Heart left ventricle (tissue), 16 donors: ENCODE data around the gene AP1G2. TPM values are rescaled to one million over a fixed set of nuclear protein-coding genes. Genes with fewer than 3 reads are reported as not detected.

ENCODE experiments used
- ATAC-seq, 4 donors: fragments of 200-7000 bp; cut with Tn5 transposase; one replicate each; pipeline ENCODE4 v1.9.1; 2020 to 2022; ENCODE audit warnings: moderate library complexity in 4 of 4, mild to moderate bottlenecking in 3 of 4, moderate number of reproducible peaks in 1 of 4
- DNase-seq, 5 donors: peaks; one replicate each; pipeline ENCODE4 v3.0.0-alpha.2; 2020
- H3K27ac ChIP-seq, 12 donors: fragments of 200-600 bp; sonication (generic) in 4 of 12; one replicate each; pipeline versions ENCODE4 v1.5.0 to v1.8.0; 2016 to 2022; ENCODE audit warnings: mild to moderate bottlenecking in 2 of 12
- H3K27me3 ChIP-seq, 9 donors: fragments of 200-600 bp; sonication (generic) in 2 of 9; one replicate each; pipeline versions ENCODE4 v1.5.1 to v1.8.0; 2016 to 2022; ENCODE audit warnings: mild to moderate bottlenecking in 3 of 9
- H3K36me3 ChIP-seq, 9 donors: fragments of 200-600 bp; sonication (generic) in 2 of 9; one replicate each; pipeline versions ENCODE4 v1.5.0 to v1.8.0; 2018 to 2022; ENCODE audit warnings: mild to moderate bottlenecking in 2 of 9
- H3K4me1 ChIP-seq, 12 donors: fragments of 200-600 bp; sonication (generic) in 4 of 12; one replicate each; pipeline versions ENCODE4 v1.5.0 to v1.8.0; 2016 to 2022; ENCODE audit warnings: mild to moderate bottlenecking in 3 of 12
- H3K4me3 ChIP-seq, 12 donors: fragments of 200-600 bp; sonication (generic) in 4 of 12; one replicate each; pipeline versions ENCODE4 v1.5.0 to v1.8.0; 2017 to 2022; ENCODE audit warnings: mild to moderate bottlenecking in 9 of 12, moderate library complexity in 4 of 12
- H3K9me3 ChIP-seq, 12 donors: fragments of 200-600 bp; sonication (generic) in 4 of 12; one replicate each; pipeline versions ENCODE4 v1.5.0 to v1.8.0; 2016 to 2022; ENCODE audit warnings: mild to moderate bottlenecking in 1 of 12
- POLR2A ChIP-seq, 2 donors: fragments of 450-650 bp; IDR thresholded peaks; one replicate each; pipeline ENCODE4 v1.6.1; 2017; ENCODE audit warnings: antibody characterized with exemption in 2 of 2, mild to moderate bottlenecking in 2 of 2, moderate library complexity in 2 of 2
- WGBS, 4 donors: extraction: QIAGEN DNeasy Blood & Tissue Kit in 2 of 4; methylation state at CpG; one replicate each; pipeline versions ENCODE4 v1.1.5 to v1.1.7; 2013 to 2018; 5-methylcytosine and 5-hydroxymethylcytosine counted together
- intact Hi-C, 10 donors: fragments of 100-400 bp; cut with DNase I; formaldehyde crosslinking; loops; one replicate each; pipeline versions ENCODE4 v1.11.1 to v1.14.2; 2022
- polyA plus RNA-seq, 2 donors: library from polyadenylated mRNA; stranded (reverse); fragments of 200-250 nt; gene quantifications; one replicate each; pipeline ENCODE4 v1.2.3, GENCODE V29; 2013
- total RNA-seq, 9 donors: library from RNA; depleted of rRNA in 2 of 9; stranded (reverse); fragments of >200 nt in 2 of 9; fragmentation: NEBNext Ultra II Directional in 3 of 9; extraction: Animal tissue kit (Norgen Biotek cat#: 25700) in 3 of 9; gene quantifications; one replicate each; pipeline versions ENCODE4 v1.1.0 to v1.2.4, GENCODE V29; 2016 to 2023
- TF ChIP-seq, protein P1 (sequence below), 12 donors: fragments of 200-600 bp; sonication (generic) in 4 of 12; IDR thresholded peaks; one replicate each; pipeline versions ENCODE4 v1.5.0 to v1.8.0; 2018 to 2022; ENCODE audit warnings: antibody characterized with exemption in 12 of 12, mild to moderate bottlenecking in 5 of 12
- donor health status: ischemic (EF 13 %, LVEDD 7.1; RV severe dilation, severe dysfunction).
- donor health status: healthy with polysubstance abuse.
- donor health status: DM: no; HTN: yes; CAD: no.
- donor health status: DM: no; HTN: no; CAD: no.
- donor health status: ischemic (EF 25% LVEDD 6.9; RV normal size, moderate dysfunction).
- donor health status: ischemic (EF 25% LVEDD 5.7; RV mildly dilated, moderate dysfunction).
- donor health status: healthy.
- donor health status: DM: yes; HTN: yes; CAD: no.
- donor health status: ischemic (EF 35%, LVEDD 5.7; RV mildly dilated, moderate dysfunction).
- donor health status: nonischemic (EF 11% LVEDD 7.7; RV severe dilation, severe dysfunction).
- donor health status: DM: yes; HTN: yes; CAD: no.
- donor health status: PGD.
- donor health status: ischemic (EF 29% LVEDD 5.4; RV normal size, mild dysfunction).
- donor health status: nonischemic (EF 23%, LVEDD 6.1; RV moderate dilation, normal function).

Gene AP1G2
- total and polyA plus RNA-seq, 11 donors = 7.2 to 33.8 (median 11.6) TPM

DNA sequence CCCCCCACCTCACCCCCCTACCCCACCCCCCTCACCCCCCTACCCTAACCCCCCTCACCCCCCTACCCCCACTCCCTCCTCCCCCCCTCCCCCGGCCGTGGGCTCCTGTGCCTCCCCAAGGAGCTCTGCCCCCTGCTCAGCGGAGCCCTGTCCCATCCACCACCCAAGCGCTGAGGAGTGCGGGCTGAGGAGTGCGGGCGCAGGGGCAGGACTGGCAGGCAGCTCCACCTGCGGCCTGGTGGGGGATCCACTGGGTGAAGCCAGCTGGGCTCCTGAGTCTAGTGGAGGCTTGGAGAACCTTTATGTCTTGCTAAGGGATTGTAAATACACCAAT is 13.3 kb upstream of the AP1G2 start:
- H3K27ac ChIP-seq = no peak overlapping the region
- peaks cover 0 to 18% (median 7%) of the 10 kb centered on the region in 12 donors for H3K4me1 ChIP-seq
- DNase-seq = no peak
- peaks cover 20 to 56% (median 33%) of the 10 kb centered on the region in 9 donors for H3K27me3 ChIP-seq
- intact Hi-C loops = no loop called here
- H3K9me3 ChIP-seq = no peaks in the 10 kb centered on the region
- ATAC-seq = no peak
- no peaks in the 10 kb centered on the region for H3K36me3 ChIP-seq
- H3K4me3 ChIP-seq = no peak overlapping the region
- no peak for TF ChIP-seq POLR2A (IDR thresholded peaks at IDR 0.05)
- TF ChIP-seq, protein P1, sequence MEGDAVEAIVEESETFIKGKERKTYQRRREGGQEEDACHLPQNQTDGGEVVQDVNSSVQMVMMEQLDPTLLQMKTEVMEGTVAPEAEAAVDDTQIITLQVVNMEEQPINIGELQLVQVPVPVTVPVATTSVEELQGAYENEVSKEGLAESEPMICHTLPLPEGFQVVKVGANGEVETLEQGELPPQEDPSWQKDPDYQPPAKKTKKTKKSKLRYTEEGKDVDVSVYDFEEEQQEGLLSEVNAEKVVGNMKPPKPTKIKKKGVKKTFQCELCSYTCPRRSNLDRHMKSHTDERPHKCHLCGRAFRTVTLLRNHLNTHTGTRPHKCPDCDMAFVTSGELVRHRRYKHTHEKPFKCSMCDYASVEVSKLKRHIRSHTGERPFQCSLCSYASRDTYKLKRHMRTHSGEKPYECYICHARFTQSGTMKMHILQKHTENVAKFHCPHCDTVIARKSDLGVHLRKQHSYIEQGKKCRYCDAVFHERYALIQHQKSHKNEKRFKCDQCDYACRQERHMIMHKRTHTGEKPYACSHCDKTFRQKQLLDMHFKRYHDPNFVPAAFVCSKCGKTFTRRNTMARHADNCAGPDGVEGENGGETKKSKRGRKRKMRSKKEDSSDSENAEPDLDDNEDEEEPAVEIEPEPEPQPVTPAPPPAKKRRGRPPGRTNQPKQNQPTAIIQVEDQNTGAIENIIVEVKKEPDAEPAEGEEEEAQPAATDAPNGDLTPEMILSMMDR (IDR thresholded peaks at IDR 0.05) = no peak
- WGBS, 4 donors = 70 to 91% (median 84%) methylated on average over 3 to 8 of the region's 8 CpGs; no CpG with 5 or more reads in 1 of the 4 donors

DNA sequence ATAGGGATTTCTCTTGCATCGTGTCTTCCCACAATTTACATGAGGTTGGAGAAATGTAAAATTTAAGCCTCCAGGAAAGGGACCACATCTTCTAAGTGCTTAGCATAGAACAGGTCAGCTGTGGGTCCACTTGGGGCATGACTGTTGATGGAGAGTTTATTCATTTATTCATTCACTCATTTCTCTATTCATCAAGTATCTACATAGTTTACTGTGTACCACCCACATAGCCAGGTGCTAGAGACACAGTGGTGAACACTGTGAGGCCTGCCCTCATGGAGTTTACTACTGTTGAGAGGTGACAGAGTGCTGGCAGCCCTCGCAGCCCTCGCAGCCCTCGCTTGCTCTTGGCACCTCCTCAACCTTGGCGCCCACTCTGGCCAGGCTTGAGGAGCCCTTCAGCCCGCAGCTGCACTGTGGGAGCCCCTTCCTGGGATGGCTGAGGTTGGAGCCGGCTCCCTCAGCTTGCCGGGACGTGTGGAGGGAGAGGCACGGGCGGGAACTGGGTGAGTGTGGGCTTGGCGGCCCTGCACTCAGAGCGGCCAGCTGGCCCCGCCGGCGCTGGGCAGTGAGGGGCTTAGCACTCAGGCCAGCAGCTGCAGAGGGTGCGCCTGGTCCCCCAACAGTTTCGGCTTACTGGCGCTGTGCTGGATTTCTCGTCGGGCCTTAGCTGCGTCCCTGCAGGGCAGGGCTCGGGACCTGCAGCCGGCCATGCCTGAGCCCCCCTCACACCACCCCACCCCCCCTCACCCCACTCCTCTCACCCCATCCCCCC is 12.7 kb upstream of the AP1G2 start:
- peaks cover 26 to 62% (median 39%) of the 10 kb centered on the region in 9 donors for H3K27me3 ChIP-seq

DNA sequence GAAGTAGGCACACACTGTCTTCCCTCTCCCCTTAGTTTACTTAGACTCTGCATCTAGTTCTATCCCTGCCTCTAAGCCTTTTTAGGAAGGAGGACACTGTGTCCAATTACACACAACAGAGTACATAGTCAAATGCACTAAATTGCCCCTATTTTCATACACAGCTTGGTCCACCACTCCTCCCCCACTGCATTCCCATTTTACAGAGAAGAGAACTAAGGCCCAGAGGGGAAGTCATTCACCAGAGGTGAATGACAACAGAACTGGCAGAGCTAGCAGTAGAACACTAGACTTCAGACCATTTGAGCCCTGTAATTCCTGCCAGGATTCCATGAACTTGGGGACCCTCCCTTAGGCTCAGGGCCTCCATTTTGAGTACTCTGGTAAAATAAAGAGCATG is 12.1 kb upstream of the AP1G2 start:
- DNase-seq (no peak), ATAC-seq (no peak)
- no peak overlapping the region for H3K4me3 ChIP-seq
- H3K4me1 ChIP-seq = peaks cover 0 to 19% (median 7%) of the 10 kb centered on the region in 12 donors
- H3K27me3 ChIP-seq = peaks cover 27 to 68% (median 40%) of the 10 kb centered on the region in 9 donors
- H3K27ac ChIP-seq = no peak overlapping the region
- H3K9me3 ChIP-seq = no peaks in the 10 kb centered on the region
- intact Hi-C loops = no loop called here
- TF ChIP-seq, protein P1 (IDR thresholded peaks at IDR 0.05) = no peak
- TF ChIP-seq POLR2A (IDR thresholded peaks at IDR 0.05) = no peak
- no peaks in the 10 kb centered on the region for H3K36me3 ChIP-seq

More for the DNA sequence above, 12.7 kb upstream of the AP1G2 start:
- DNase-seq (no peak), ATAC-seq (no peak)
- Histone ChIP-seq H3K4me3 (no peak overlapping the region), H3K36me3 (no peaks in the 10 kb centered on the region), H3K4me1 (peaks cover 0 to 19% (median 7%) of the 10 kb centered on the region in 12 donors), H3K9me3 (no peaks in the 10 kb centered on the region), H3K27ac (no peak overlapping the region)
- 90 to 93% (median 91%) methylated on average over 18 to 24 of the region's 24 CpGs for WGBS, 4 donors
- no peak for TF ChIP-seq POLR2A (IDR thresholded peaks at IDR 0.05)
- TF ChIP-seq, protein P1 (IDR thresholded peaks at IDR 0.05) = no peak
- intact Hi-C loops = no loop called here

DNA sequence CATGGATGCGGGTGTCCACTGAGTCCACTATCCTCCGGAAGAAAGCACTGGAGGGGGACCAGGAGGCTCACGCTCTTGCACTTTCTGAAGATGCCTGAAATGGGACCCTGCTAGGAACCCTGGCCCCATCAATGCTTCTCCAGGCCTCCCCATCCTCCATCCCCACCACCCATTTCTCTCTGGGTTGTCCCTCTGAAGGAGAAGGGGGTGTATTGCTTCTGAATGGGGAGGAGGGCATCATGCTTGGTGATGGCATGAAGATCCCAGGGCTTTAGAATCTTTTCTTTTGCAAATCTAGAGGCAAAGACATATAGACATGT is 11.7 kb upstream of the AP1G2 start:
- DNase-seq = no peak
- WGBS, 4 donors = 44 to 59% (median 48%) methylated on average over 3 of the region's 3 CpGs

More for the DNA sequence above, 11.7 kb upstream of the AP1G2 start:
- Histone ChIP-seq H3K27ac (no peak overlapping the region), H3K27me3 (peaks cover 27 to 73% (median 41%) of the 10 kb centered on the region in 9 donors), H3K4me3 (no peak overlapping the region), H3K4me1 (peaks cover 0 to 19% (median 7%) of the 10 kb centered on the region in 12 donors), H3K9me3 (no peaks in the 10 kb centered on the region), H3K36me3 (no peaks in the 10 kb centered on the region)
- intact Hi-C loops = no loop called here
- TF ChIP-seq POLR2A (IDR thresholded peaks at IDR 0.05) = no peak
- TF ChIP-seq, protein P1 (IDR thresholded peaks at IDR 0.05) = no peak
- no peak for ATAC-seq
